NCI-H2227 (cell line): ENCODE measurements around the gene GPR157.

Experiments
- DNase-seq: peaks from one replicate; lab custom pipeline; 2025; ENCODE audit not compliant: unreplicated experiment; lab: John Stamatoyannopoulos, UW

The GPR157 gene

GRCh38 chr1:9093581-9093980, 35.3 kb downstream of the GPR157 start:
- DNase-seq, result no peak

GRCh38 chr1:9093091-9093490, 35.8 kb downstream of the GPR157 start:
- no peak for DNase-seq

- no peak for DNase-seq
Observed at GRCh38 chr1:9088807-9089206, 40.1 kb downstream of the GPR157 start.

- no peak for DNase-seq
Observed at GRCh38 chr1:9087411-9088125, 41.3 kb downstream of the GPR157 start.

GRCh38 chr1:9086796-9087195, 42.1 kb downstream of the GPR157 start:
- no peak for DNase-seq

- no peak for DNase-seq
Observed at GRCh38 chr1:9086045-9086444, 42.9 kb downstream of the GPR157 start.

GRCh38 chr1:9085306-9085940, 43.5 kb downstream of the GPR157 start:
- no peak for DNase-seq

- DNase-seq, result no peak
Observed at GRCh38 chr1:9084906-9085305, 44.0 kb downstream of the GPR157 start.

- no peak for DNase-seq
Observed at GRCh38 chr1:9081473-9081872, 47.4 kb downstream of the GPR157 start.

- DNase-seq, result no peak
Observed at GRCh38 chr1:9080705-9081291, 48.1 kb downstream of the GPR157 start.

GRCh38 chr1:9079988-9080704, 48.8 kb downstream of the GPR157 start:
- no peak for DNase-seq

- no peak for DNase-seq
Observed at GRCh38 chr1:9078752-9079500, 50.0 kb downstream of the GPR157 start.

- no peak for DNase-seq
Observed at GRCh38 chr1:9078015-9078751, 50.7 kb downstream of the GPR157 start.

GRCh38 chr1:9075022-9075421, 53.9 kb downstream of the GPR157 start:
- no peak for DNase-seq

- DNase-seq, result no peak
Observed at GRCh38 chr1:9073143-9073542, 55.8 kb downstream of the GPR157 start.

GRCh38 chr1:9071554-9072235, 57.2 kb downstream of the GPR157 start:
- no peak for DNase-seq

- DNase-seq, result no peak
Observed at GRCh38 chr1:9070486-9070885, 58.4 kb downstream of the GPR157 start.

- no peak for DNase-seq
Observed at GRCh38 chr1:9069326-9070100, 59.4 kb downstream of the GPR157 start, which contains the start of gene SLC2A5. TSS of gene SLC2A5 (minus strand) at chr1:9069635. CDS start at chr1:9069536, 99 bp downstream.

GRCh38 chr1:9068981-9069325, 59.9 kb downstream of the GPR157 start:
- DNase-seq, result no peak
